GM23338 (cell line): ENCODE measurements around the gene ERC2. TPM values are rescaled to one million over a fixed set of nuclear protein-coding genes. Genes with fewer than 3 reads are reported as not detected.

Experiments used
- ATAC-seq: fragments of 200-7000 bp; cut with Tn5 transposase; 3 replicates; pipeline ENCODE4 v1.9.1; 2020
- DNase-seq: peaks from one replicate; pipeline ENCODE4 v3.0.0-alpha.2; 2015; ENCODE audit warnings: low spot score
- H2AFZ ChIP-seq: fragments of 200-600 bp; sonication (generic); 2 replicates; pipeline ENCODE4 v1.8.0; 2016; ENCODE audit warnings: antibody characterized with exemption, mild to moderate bottlenecking, moderate library complexity
- H3F3A ChIP-seq: fragments of 200-600 bp; sonication (generic); replicated peaks from 2 replicates; pipeline ENCODE4 v1.8.0; 2017; ENCODE audit warnings: antibody characterized with exemption, mixed run types, low read depth
- H3K27ac ChIP-seq: fragments of 200-600 bp; sonication (generic); 2 replicates; pipeline ENCODE4 v1.6.1; 2016; ENCODE audit warnings: low read depth
- H3K27me3 ChIP-seq: fragments of 200-600 bp; sonication (generic); 2 replicates; pipeline ENCODE4 v1.8.0; 2016; ENCODE audit warnings: mild to moderate bottlenecking, mixed run types, moderate library complexity; ENCODE audit not compliant: insufficient read depth
- H3K36me3 ChIP-seq: fragments of 200-600 bp; sonication (generic); 2 replicates; pipeline ENCODE4 v1.8.0; 2016; ENCODE audit warnings: mild to moderate bottlenecking; ENCODE audit not compliant: insufficient read depth
- H3K4me1 ChIP-seq: fragments of 200-600 bp; sonication (generic); 2 replicates; pipeline ENCODE4 v1.8.0; 2016; ENCODE audit warnings: mild to moderate bottlenecking, moderate library complexity; ENCODE audit not compliant: insufficient read depth
- H3K4me2 ChIP-seq: fragments of 200-600 bp; sonication (generic); 2 replicates; pipeline ENCODE4 v1.7.1; 2017; ENCODE audit warnings: mixed run types
- H3K4me3 ChIP-seq: fragments of 200-600 bp; sonication (generic); 2 replicates; pipeline ENCODE4 v1.6.1; 2016; ENCODE audit warnings: mixed run types
- H3K79me2 ChIP-seq: fragments of 200-600 bp; sonication (generic); replicated peaks from 2 replicates; pipeline ENCODE4 v1.8.0; 2017; ENCODE audit warnings: mild to moderate bottlenecking; ENCODE audit not compliant: insufficient read depth
- H3K9me2 ChIP-seq: fragments of 200-600 bp; sonication (generic); 2 replicates; pipeline ENCODE4 v1.8.0; 2017; ENCODE audit not compliant: insufficient read depth
- H4K20me1 ChIP-seq: fragments of 200-600 bp; sonication (generic); replicated peaks from 2 replicates; pipeline ENCODE4 v1.8.0; 2017; ENCODE audit warnings: mild to moderate bottlenecking; ENCODE audit not compliant: insufficient read depth
- H3K27ac Mint-ChIP-seq: 2 replicates; pipeline ENCODE4 v1.8.0; 2020; ENCODE audit warnings: inconsistent platforms, mild to moderate bottlenecking, moderate library complexity, mixed read lengths
- H3K27me3 Mint-ChIP-seq: 3 replicates; pipeline ENCODE4 v1.8.0; 2022; ENCODE audit warnings: low read depth, mild to moderate bottlenecking, moderate library complexity, mixed read lengths, inconsistent platforms; ENCODE audit not compliant: insufficient read depth, poor library complexity
- H3K36me3 Mint-ChIP-seq: 3 replicates; pipeline ENCODE4 v1.8.0; 2021; ENCODE audit warnings: low read depth, mild to moderate bottlenecking, inconsistent platforms, moderate library complexity, mixed read lengths
- H3K4me1 Mint-ChIP-seq: 3 replicates; pipeline ENCODE4 v1.8.0; 2020; ENCODE audit warnings: mild to moderate bottlenecking, inconsistent platforms, mixed read lengths
- H3K4me3 Mint-ChIP-seq: 3 replicates; pipeline ENCODE4 v1.8.0; 2021; ENCODE audit warnings: moderate library complexity, mild to moderate bottlenecking, inconsistent platforms, mixed read lengths
- H3K9me3 Mint-ChIP-seq: 3 replicates; pipeline ENCODE4 v1.8.0; 2020; ENCODE audit warnings: moderate library complexity, mild to moderate bottlenecking, inconsistent platforms, mixed read lengths
- CREB1 ChIP-seq: fragments of 250-450 bp; sonication (Bioruptor Pico); IDR thresholded peaks from 2 replicates; pipeline ENCODE4 v1.5.0; 2020; ENCODE audit warnings: low read depth, mild to moderate bottlenecking, moderate library complexity
- CTCF ChIP-seq, 2 experiments: fragments of 200-600 bp in 1 of 2; sonication (generic) in 1 of 2; conservative IDR thresholded peaks; 2 replicates each; pipeline versions ENCODE4 v1.5.1 to v1.6.1; 2016 to 2017; ENCODE audit warnings: antibody characterized with exemption in 2 of 2, low read depth in 2 of 2, mild to moderate bottlenecking in 2 of 2, moderate library complexity in 1 of 2
- EZH2 ChIP-seq: fragments of 200-600 bp; sonication (generic); IDR thresholded peaks from one replicate; pipeline ENCODE4 v1.8.0; 2017; ENCODE audit warnings: antibody characterized with exemption, mild to moderate bottlenecking, low read depth; ENCODE audit not compliant: unreplicated experiment
- NANOG ChIP-seq: IDR thresholded peaks from 2 replicates; pipeline ENCODE4 v1.6.1; 2016; ENCODE audit warnings: antibody characterized with exemption, borderline replicate concordance
- REST ChIP-seq: IDR thresholded peaks from one replicate; pipeline ENCODE4 v1.6.1; 2018; ENCODE audit warnings: antibody characterized with exemption; ENCODE audit not compliant: unreplicated experiment
- STAT1 ChIP-seq: IDR thresholded peaks from one replicate; pipeline ENCODE4 v1.6.1; 2016; ENCODE audit warnings: antibody characterized with exemption; ENCODE audit not compliant: unreplicated experiment
- ZNF331 ChIP-seq: fragments of 250-450 bp; sonication (Bioruptor Pico); IDR thresholded peaks from 2 replicates; pipeline ENCODE4 v1.5.0; 2020; ENCODE audit warnings: low read depth, mild to moderate bottlenecking, moderate library complexity
- polyA plus RNA-seq: library from polyadenylated mRNA; unstranded; fragments of >200 nt; fragmentation: Nextera tagmentation; extraction: Ambion mirVana; gene quantifications from 2 replicates; pipeline ENCODE4 v1.2.1, GENCODE V29; 2016
- total RNA-seq: library from RNA; depleted of rRNA; stranded (reverse); fragments of >200 nt; shearing (Covaris generic); gene quantifications from 2 replicates; pipeline ENCODE4 v1.2.3, GENCODE V29; 2014

Gene ERC2
- total and polyA plus RNA-seq, 2 experiments from 2014 or later = 11.8 to 13.7 TPM

GRCh38 chr3:55579496-55579895 lies 888.8 kb downstream of the ERC2 start (continued):
- TF ChIP-seq REST (no peak), ZNF331 (CRISPR knock-in tag) (no peak), CREB1 (CRISPR knock-in tag) (no peak), NANOG (no peak)

GRCh38 chr3:55576621-55577388 lies 891.5 kb downstream of the ERC2 start:
- Mint-ChIP-seq H3K4me1 (peaks cover 22% of the 10 kb centered on the region), H3K27ac (peak overlapping the region; percentile 63), H3K27me3 (peaks cover under 1% of the 10 kb centered on the region), H3K4me3 (no peak overlapping the region), H3K9me3 (no peaks in the 10 kb centered on the region; the same call in 1 of the 3 replicates), H3K36me3 (no peaks in the 10 kb centered on the region; the same call in 2 of the 3 replicates)
- Histone ChIP-seq H3K27ac (no peak overlapping the region), H3K79me2 (no peaks in the 10 kb centered on the region), H3K4me2 (no peak overlapping the region), H3K4me3 (no peak overlapping the region), H2AFZ (0 out of 2 replicates have a peak overlapping the region, but pooled peaks have one; percentile 32), H3K36me3 (no peaks in the 10 kb centered on the region; the same call in 1 of the 2 replicates), H3K4me1 (peaks cover 8% of the 10 kb centered on the region), H3F3A (peaks cover 8% of the 10 kb centered on the region; the same call in 1 of the 2 replicates), H4K20me1 (no peaks in the 10 kb centered on the region), H3K27me3 (no peaks in the 10 kb centered on the region), H3K9me2 (0 out of 2 replicates have a peak, but pooled peaks cover 3% of the 10 kb centered on the region)
- DNase-seq (peak; percentile 13), ATAC-seq (no peak)
- no peak for TF ChIP-seq EZH2
- TF ChIP-seq CREB1 (CRISPR knock-in tag) = no peak

GRCh38 chr3:55574671-55575070 lies 893.6 kb downstream of the ERC2 start:
- Histone ChIP-seq H3K4me3 (no peak overlapping the region), H3K4me1 (peaks cover 26% of the 10 kb centered on the region), H2AFZ (no peak overlapping the region), H3K27me3 (no peaks in the 10 kb centered on the region), H3F3A (peaks cover 10% of the 10 kb centered on the region; the same call in 1 of the 2 replicates), H3K9me2 (0 out of 2 replicates have a peak, but pooled peaks cover 3% of the 10 kb centered on the region), H3K4me2 (no peak overlapping the region), H4K20me1 (no peaks in the 10 kb centered on the region), H3K27ac (no peak overlapping the region), H3K36me3 (no peaks in the 10 kb centered on the region; the same call in 1 of the 2 replicates), H3K79me2 (no peaks in the 10 kb centered on the region)
- Mint-ChIP-seq H3K4me1 (peaks cover 36% of the 10 kb centered on the region), H3K36me3 (peaks cover 3% of the 10 kb centered on the region; the same call in 1 of the 3 replicates), H3K27ac (no peak overlapping the region), H3K27me3 (peaks cover 13% of the 10 kb centered on the region), H3K4me3 (no peak overlapping the region), H3K9me3 (no peaks in the 10 kb centered on the region; the same call in 1 of the 3 replicates)
- no peak for DNase-seq
- no peak for ATAC-seq
- TF ChIP-seq STAT1 (no peak), CTCF (conservative IDR thresholded peaks at IDR 0.05; ENCODE audit: low read depth in 2 of 2) (no peak)
